ENCODE measurements around the gene SCGB1D4. TPM values are rescaled to one million over a fixed set of nuclear protein-coding genes. Genes with fewer than 3 reads are reported as not detected.
"Not testable (repeated sequence)": the region's sequence is repeated elsewhere in the genome, so short reads cannot be mapped to it uniquely, and the experiment has no call there.

The SCGB1D4 gene, protein sequence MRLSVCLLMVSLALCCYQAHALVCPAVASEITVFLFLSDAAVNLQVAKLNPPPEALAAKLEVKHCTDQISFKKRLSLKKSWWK
- polyA plus RNA-seq (2011; rRNA removed): not detected in 2 replicates
- not detected in 2 replicates for polyA plus RNA-seq (2012; cell fraction: cytosol; rRNA removed)
- polyA plus RNA-seq (2012; cell fraction: nucleus; rRNA removed): not detected in 2 replicates
- polyA plus RNA-seq (2017; fragmentation: RNase III; extraction: RNeasy Plus Mini Kit Qiagen cat#74134 plus additional on column Dnase treatment): not detected in 3 replicates
- not detected in 2 replicates for polyA minus RNA-seq (2011; rRNA and poly(A)+ RNA removed)

DNA sequence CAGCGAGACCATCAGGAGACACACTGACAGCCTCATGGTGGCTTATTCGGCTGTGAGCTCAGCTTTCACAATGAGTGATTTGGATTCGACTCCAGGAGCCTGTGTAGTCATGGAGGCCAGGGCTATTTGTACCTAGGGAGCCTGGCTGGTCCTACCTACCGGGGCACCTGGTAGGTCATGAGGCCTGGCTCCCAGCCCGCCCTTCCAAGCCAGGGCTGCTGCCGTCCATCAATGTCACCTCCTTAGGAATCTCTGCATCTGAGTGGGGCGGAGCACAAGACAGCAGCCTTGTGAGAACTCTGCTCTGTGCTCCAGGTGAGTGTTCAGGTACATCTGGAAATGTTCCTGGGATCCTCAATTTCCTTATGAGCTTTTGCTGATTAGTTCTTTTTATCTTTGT lies at the start of gene SCGB1D4:
Gene SCGB1D4 (minus strand): TSS at position 101 of the 400 bp plus-strand sequence. CDS start 65 bp downstream, at position 36.
- CTCF ChIA-PET: interaction anchor here (1.5 to 6.1 kb wide), 2 partner anchors 11 to 129 kb away, joined by 3 to 56 read pairs; no protein-coding TSS in a partner anchor
- Histone ChIP-seq H3K4me3 (no peak within 1 kb of the TSS), H3K4me1 (no peaks in the 10 kb centered on the region), H3K27ac (no peak within 1 kb of the TSS), H3K4me2 (no peak within 1 kb of the TSS), H3K9me3 (no peaks in the 10 kb centered on the region)
- ATAC-seq: no peak
- POLR2A ChIA-PET: no interaction called here
- no peak for DNase-seq (ENCODE audit: low read depth in 1 of 2, low spot score in 1 of 2)
- 8% methylated on average over 7 of the region's 7 CpGs for WGBS (ENCODE audit: missing lambda C conversion rate)
- TF ChIP-seq POLR2AphosphoS2 (conservative IDR thresholded peaks at IDR 0.05; ENCODE audit: low read length) (no peak), HOXB13 (CRISPR knock-in tag; IDR thresholded peaks at IDR 0.05; ENCODE audit: low read depth) (no peak), FOSB (CRISPR knock-in tag; IDR thresholded peaks at IDR 0.05) (no peak), HOXA7 (CRISPR knock-in tag; IDR thresholded peaks at IDR 0.05) (no peak), CHD4 (IDR thresholded peaks at IDR 0.05; ENCODE audit: borderline replicate concordance) (no peak), HEYL (CRISPR knock-in tag; IDR thresholded peaks at IDR 0.05) (no peak), KDM1A (IDR thresholded peaks at IDR 0.05; ENCODE audit: low read depth) (no peak), EHF (CRISPR knock-in tag; IDR thresholded peaks at IDR 0.05) (no peak)
- FAIRE-seq: no peak

DNA sequence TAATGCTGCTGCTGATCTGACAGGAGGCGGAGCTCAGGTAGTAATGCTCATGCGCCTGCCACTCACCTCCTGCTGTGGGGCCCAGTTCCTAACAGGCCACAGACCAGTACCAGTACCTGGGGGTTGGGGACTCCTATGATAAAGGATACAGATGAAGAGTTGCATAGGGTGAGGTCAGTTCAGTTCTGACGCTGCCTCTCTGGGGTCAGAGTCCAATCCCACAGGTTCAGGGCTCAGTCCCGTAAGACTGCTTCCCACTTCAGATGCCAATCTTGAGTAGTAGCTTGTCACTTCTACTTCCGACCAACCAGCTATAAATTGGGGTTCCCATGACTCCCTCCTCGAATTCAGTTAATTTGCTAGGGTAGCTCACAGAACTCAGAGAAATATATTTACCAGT lies 47.0 kb upstream of the SCGB1D4 start:
- ChIA-PET POLR2A (no interaction called here), CTCF (interaction anchor here (0.6 to 2.1 kb wide), 5 partner anchors 25 to 214 kb away, joined by 3 to 9 read pairs (median 4); no protein-coding TSS in a partner anchor)
- DNase-seq (ENCODE audit: low read depth in 1 of 2, low spot score in 1 of 2) (no peak), FAIRE-seq (no peak), ATAC-seq (no peak)
- Histone ChIP-seq H3K9me3 (no peaks in the 10 kb centered on the region), H3K4me1 (no peaks in the 10 kb centered on the region), H3K4me3 (no peak overlapping the region), H3K4me2 (no peak overlapping the region), H3K27ac (no peak overlapping the region)
- TF ChIP-seq ZC3H11A (IDR thresholded peaks at IDR 0.05) (no peak), KDM1A (IDR thresholded peaks at IDR 0.05; ENCODE audit: low read depth) (no peak), SREBF2 (IDR thresholded peaks at IDR 0.05) (no peak), RNF2 (IDR thresholded peaks at IDR 0.05; ENCODE audit: borderline replicate concordance, low read depth) (no peak), GATA3 (IDR thresholded peaks at IDR 0.05; ENCODE audit: borderline replicate concordance) (no peak), HOXB5 (CRISPR knock-in tag; IDR thresholded peaks at IDR 0.05) (no peak), RFX5 (IDR thresholded peaks at IDR 0.05) (no peak), HES2 (IDR thresholded peaks at IDR 0.05) (no peak)
- TF ChIP-seq, protein P1, sequence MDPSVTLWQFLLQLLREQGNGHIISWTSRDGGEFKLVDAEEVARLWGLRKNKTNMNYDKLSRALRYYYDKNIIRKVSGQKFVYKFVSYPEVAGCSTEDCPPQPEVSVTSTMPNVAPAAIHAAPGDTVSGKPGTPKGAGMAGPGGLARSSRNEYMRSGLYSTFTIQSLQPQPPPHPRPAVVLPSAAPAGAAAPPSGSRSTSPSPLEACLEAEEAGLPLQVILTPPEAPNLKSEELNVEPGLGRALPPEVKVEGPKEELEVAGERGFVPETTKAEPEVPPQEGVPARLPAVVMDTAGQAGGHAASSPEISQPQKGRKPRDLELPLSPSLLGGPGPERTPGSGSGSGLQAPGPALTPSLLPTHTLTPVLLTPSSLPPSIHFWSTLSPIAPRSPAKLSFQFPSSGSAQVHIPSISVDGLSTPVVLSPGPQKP (IDR thresholded peaks at IDR 0.05; ENCODE audit: low read depth, low read length): no peak
- WGBS (ENCODE audit: missing lambda C conversion rate): 88% methylated on average over 5 of the region's 6 CpGs

- Histone ChIP-seq H3K4me2 (no peak overlapping the region), H3K4me1 (no peaks in the 10 kb centered on the region), H3K9me3 (no peaks in the 10 kb centered on the region), H3K4me3 (no peak overlapping the region), H3K27ac (no peak overlapping the region)
- POLR2A ChIA-PET: no interaction called here
- ATAC-seq (no peak), DNase-seq (ENCODE audit: low read depth in 1 of 2, low spot score in 1 of 2) (no peak), FAIRE-seq (no peak)
- WGBS (ENCODE audit: missing lambda C conversion rate): 76% methylated on average over 1 of the region's 1 CpG
- CTCF ChIA-PET: interaction anchor here (0.7 to 1.4 kb wide), 3 partner anchors 31 to 294 kb away, joined by 3 to 4 read pairs (median 3); no protein-coding TSS in a partner anchor
- TF ChIP-seq CEBPB (IDR thresholded peaks at IDR 0.05) (no peak), CBX2 (IDR thresholded peaks at IDR 0.05; ENCODE audit: borderline replicate concordance, low read depth) (no peak), CHD4 (IDR thresholded peaks at IDR 0.05; ENCODE audit: borderline replicate concordance) (no peak), NFE2L2 (conservative IDR thresholded peaks at IDR 0.05; ENCODE audit: low read length) (no peak), BHLHE40 (IDR thresholded peaks at IDR 0.05; ENCODE audit: low read depth, low read length) (no peak)
Measured at GRCh38 chr11:62344210-62344609, 45.3 kb upstream of the SCGB1D4 start.

GRCh38 chr11:62343646-62344190 lies 44.8 kb upstream of the SCGB1D4 start:
- ATAC-seq; H3K4me3 ChIP-seq; H3K9me3 ChIP-seq; DNase-seq (ENCODE audit: low read depth in 1 of 2, low spot score in 1 of 2); POLR2A ChIA-PET; H3K27ac ChIP-seq; H3K4me2 ChIP-seq; FAIRE-seq; H3K4me1 ChIP-seq: not testable (repeated sequence)
- CTCF ChIA-PET: interaction anchor here (0.6 to 1.4 kb wide), 3 partner anchors 32 to 71 kb away, joined by 3 to 4 read pairs (median 3); no protein-coding TSS in a partner anchor
- WGBS (ENCODE audit: missing lambda C conversion rate): 89% methylated on average over 7 of the region's 7 CpGs

All from A549 (cell line).